ENCODE results near the gene ZNF785. TPM values are rescaled to one million over a fixed set of nuclear protein-coding genes. Genes with fewer than 3 reads are reported as not detected.

ZNF785 gene
- total and polyA plus RNA-seq, 2 of the 13 experiments (the other 11 are each of a cell fraction or from before 2014, with no cell fraction given): 0.01 TPM; not detected in 1

- TF ChIP-seq, protein P1, sequence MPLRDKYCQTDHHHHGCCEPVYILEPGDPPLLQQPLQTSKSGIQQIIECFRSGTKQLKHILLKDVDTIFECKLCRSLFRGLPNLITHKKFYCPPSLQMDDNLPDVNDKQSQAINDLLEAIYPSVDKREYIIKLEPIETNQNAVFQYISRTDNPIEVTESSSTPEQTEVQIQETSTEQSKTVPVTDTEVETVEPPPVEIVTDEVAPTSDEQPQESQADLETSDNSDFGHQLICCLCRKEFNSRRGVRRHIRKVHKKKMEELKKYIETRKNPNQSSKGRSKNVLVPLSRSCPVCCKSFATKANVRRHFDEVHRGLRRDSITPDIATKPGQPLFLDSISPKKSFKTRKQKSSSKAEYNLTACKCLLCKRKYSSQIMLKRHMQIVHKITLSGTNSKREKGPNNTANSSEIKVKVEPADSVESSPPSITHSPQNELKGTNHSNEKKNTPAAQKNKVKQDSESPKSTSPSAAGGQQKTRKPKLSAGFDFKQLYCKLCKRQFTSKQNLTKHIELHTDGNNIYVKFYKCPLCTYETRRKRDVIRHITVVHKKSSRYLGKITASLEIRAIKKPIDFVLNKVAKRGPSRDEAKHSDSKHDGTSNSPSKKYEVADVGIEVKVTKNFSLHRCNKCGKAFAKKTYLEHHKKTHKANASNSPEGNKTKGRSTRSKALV (CRISPR knock-in tag; IDR thresholded peaks at IDR 0.05): no peak
- no peak for TF ChIP-seq RFX1 (IDR thresholded peaks at IDR 0.05)
- TF ChIP-seq POLR2AphosphoS2 (IDR thresholded peaks at IDR 0.05; ENCODE audit: low read depth, low read length): no peak
- no peak for TF ChIP-seq ELF3 (CRISPR knock-in tag; IDR thresholded peaks at IDR 0.05)
- peak; percentile 7 for TF ChIP-seq XRCC5 (optimal IDR thresholded peaks at IDR 0.05; ENCODE audit: low read length)
- no peak for TF ChIP-seq XBP1 (CRISPR knock-in tag; IDR thresholded peaks at IDR 0.05)
- TF ChIP-seq ZNF281 (CRISPR knock-in tag; IDR thresholded peaks at IDR 0.05; ENCODE audit: borderline replicate concordance): peak; percentile 3; the same call in 1 of the 2 replicates
- no peak for TF ChIP-seq ARID4A (CRISPR knock-in tag; IDR thresholded peaks at IDR 0.05; ENCODE audit: borderline replicate concordance)
- no peak for TF ChIP-seq EP300 (IDR thresholded peaks at IDR 0.05; ENCODE audit: low read depth in 2 of 2, low read length in 2 of 2)
- no peak for TF ChIP-seq EP300 (CRISPR knock-in tag; IDR thresholded peaks at IDR 0.05; ENCODE audit: borderline replicate concordance)
- no peak for TF ChIP-seq ZNF576 (CRISPR knock-in tag; IDR thresholded peaks at IDR 0.05)
- TF ChIP-seq ZNF878 (CRISPR knock-in tag; IDR thresholded peaks at IDR 0.05): no peak
- no peak for TF ChIP-seq EZH2 (conservative IDR thresholded peaks at IDR 0.05; ENCODE audit: low read depth, low read length)
- no peak for TF ChIP-seq PHF21A (CRISPR knock-in tag; IDR thresholded peaks at IDR 0.05)
- no peak for TF ChIP-seq ZNF260 (CRISPR knock-in tag; IDR thresholded peaks at IDR 0.05; ENCODE audit: borderline replicate concordance, low read depth)
- TF ChIP-seq U2AF1 (optimal IDR thresholded peaks at IDR 0.05; ENCODE audit: low read depth, low read length): peak; percentile 21
- no peak for TF ChIP-seq NR2F2 (IDR thresholded peaks at IDR 0.05; ENCODE audit: borderline replicate concordance, low read depth)
- TF ChIP-seq MEIS1 (CRISPR knock-in tag; IDR thresholded peaks at IDR 0.05; ENCODE audit: borderline replicate concordance): 0 out of 2 replicates have a peak, but pooled peaks have one; percentile 14
- TF ChIP-seq ZSCAN30 (CRISPR knock-in tag; IDR thresholded peaks at IDR 0.05): no peak
- TF ChIP-seq ZNF891 (CRISPR knock-in tag; IDR thresholded peaks at IDR 0.05): no peak
Measured at GRCh38 chr16:30609002-30609925, 23.8 kb upstream of the ZNF785 start (continued).
